Activated CD4-positive, alpha-beta T cell treated with anti-CD3 and anti-CD28 coated beads for 36 hours (primary cell): ENCODE measurements around the gene GSTM3. TPM values are rescaled to one million over a fixed set of nuclear protein-coding genes. Genes with fewer than 3 reads are reported as not detected.

ENCODE experiments used
- ATAC-seq: fragments of 200-7000 bp; cut with Tn5 transposase; one replicate; pipeline ENCODE4 v1.10.0; 2021; ENCODE audit warnings: mild to moderate bottlenecking, moderate library complexity
- CTCF ChIA-PET: fragments of 350-600 bp; sonication (Branson Sonifier 250); formaldehyde crosslinking; loops from one replicate; lab custom pipeline; 2021; ENCODE audit warnings: antibody characterized with exemption; lab: Charles Lee
- POLR2A ChIA-PET: fragments of 350-600 bp; sonication (Branson Sonifier 250); formaldehyde crosslinking; loops from one replicate; lab custom pipeline; 2021; ENCODE audit warnings: antibody characterized with exemption, inconsistent platforms; lab: Charles Lee
- DNase-seq: peaks from one replicate; pipeline ENCODE4 v3.0.0-alpha.2; 2020
- H3K27ac Mint-ChIP-seq: one replicate; pipeline ENCODE4 v1.8.0; 2021; ENCODE audit warnings: mixed read lengths
- H3K27me3 Mint-ChIP-seq: one replicate; pipeline ENCODE4 v1.8.0; 2021; ENCODE audit warnings: mixed read lengths
- H3K36me3 Mint-ChIP-seq: one replicate; pipeline ENCODE4 v1.8.0; 2021; ENCODE audit warnings: low read depth, mixed read lengths
- H3K4me1 Mint-ChIP-seq: one replicate; pipeline ENCODE4 v1.8.0; 2021; ENCODE audit warnings: mixed read lengths
- H3K4me3 Mint-ChIP-seq: one replicate; pipeline ENCODE4 v1.8.0; 2021; ENCODE audit warnings: mild to moderate bottlenecking, moderate library complexity, mixed read lengths
- H3K9me3 Mint-ChIP-seq: one replicate; pipeline ENCODE4 v1.8.0; 2021; ENCODE audit warnings: low read depth, mixed read lengths
- intact Hi-C, 2 experiments: fragments of 100-400 bp; cut with DNase I in 1 of 2; cut with micrococcal nuclease in 1 of 2; formaldehyde crosslinking; loops; one replicate each; pipeline versions ENCODE4 v1.14.2 to v1.15.1; 2022 to 2024; cut with DNase I, micrococcal nuclease
- total RNA-seq, 2 experiments: library from RNA; stranded (reverse); gene quantifications; one replicate each; pipeline ENCODE4 v1.2.3, GENCODE V29; 2021

GSTM3 gene
- total RNA-seq, 2 experiments from 2014 or later: 47.6 to 49.1 TPM

DNA sequence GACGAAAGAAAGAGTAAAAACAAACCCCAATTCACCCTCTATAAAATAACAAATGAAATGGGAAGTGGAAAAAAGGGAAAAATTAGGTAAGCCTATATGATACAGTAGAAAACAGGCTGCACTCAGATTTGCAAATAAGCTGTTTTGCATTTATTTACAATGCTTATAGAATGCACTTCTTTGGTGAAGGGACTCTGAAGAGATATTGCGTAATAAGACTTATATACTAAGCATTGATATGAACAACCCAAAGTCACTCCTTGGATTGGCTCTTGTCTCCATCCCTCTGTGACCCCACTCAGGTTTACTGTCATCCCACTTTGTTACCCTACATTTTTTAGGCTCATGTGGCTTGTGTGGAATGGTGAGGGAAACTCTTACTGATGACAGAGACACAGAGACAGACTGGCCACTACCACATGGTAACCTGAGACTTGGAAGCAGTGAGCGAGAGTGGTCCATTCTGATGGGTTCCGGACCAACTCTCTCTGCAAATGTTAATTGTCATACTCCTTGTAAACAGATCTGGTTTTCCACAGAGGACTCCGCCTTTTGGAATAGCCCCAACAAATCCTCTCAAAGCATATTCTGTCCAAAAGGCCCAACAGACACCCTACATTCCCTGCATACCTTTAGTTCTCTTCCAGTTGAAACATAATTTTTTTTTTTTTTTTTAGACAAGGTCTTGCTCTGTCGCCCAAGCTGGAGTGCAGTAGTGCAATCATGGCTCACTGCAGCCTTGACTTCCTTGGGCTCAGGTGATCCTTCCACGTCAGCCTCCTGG is 17.7 kb downstream of the GSTM3 start:
- H3K4me3 Mint-ChIP-seq: no peak overlapping the region
- intact Hi-C loops: no loop called here
- H3K27ac Mint-ChIP-seq: no peak overlapping the region
- H3K27me3 Mint-ChIP-seq: no peaks in the 10 kb centered on the region
- no peaks in the 10 kb centered on the region for H3K9me3 Mint-ChIP-seq
- CTCF ChIA-PET: interaction anchor here (0.7 kb wide), 1 partner anchor 220 kb away, joined by 4 read pairs; no protein-coding TSS in a partner anchor
- no peak for ATAC-seq
- POLR2A ChIA-PET: no interaction called here
- no peak for DNase-seq
- peaks cover 4% of the 10 kb centered on the region for H3K4me1 Mint-ChIP-seq
- no peaks in the 10 kb centered on the region for H3K36me3 Mint-ChIP-seq

- H3K9me3 Mint-ChIP-seq: no peaks in the 10 kb centered on the region
- DNase-seq (no peak), ATAC-seq (no peak)
- H3K27ac Mint-ChIP-seq: no peak overlapping the region
- ChIA-PET CTCF (no interaction called here), POLR2A (no interaction called here)
- H3K4me1 Mint-ChIP-seq: peaks cover 4% of the 10 kb centered on the region
- H3K36me3 Mint-ChIP-seq: no peaks in the 10 kb centered on the region
- intact Hi-C loops: no loop called here
- no peaks in the 10 kb centered on the region for H3K27me3 Mint-ChIP-seq
- H3K4me3 Mint-ChIP-seq: no peak overlapping the region
These were observed 18.9 kb downstream of the GSTM3 start for GRCh38 chr1:109721971-109722370.

GRCh38 chr1:109721042-109721441 is 19.8 kb downstream of the GSTM3 start:
- Mint-ChIP-seq H3K4me1 (peaks cover 4% of the 10 kb centered on the region), H3K9me3 (no peaks in the 10 kb centered on the region), H3K36me3 (no peaks in the 10 kb centered on the region), H3K4me3 (no peak overlapping the region), H3K27ac (no peak overlapping the region), H3K27me3 (no peaks in the 10 kb centered on the region)
- intact Hi-C loops: no loop called here
- ATAC-seq: no peak
- POLR2A ChIA-PET: no interaction called here
- no peak for DNase-seq
- CTCF ChIA-PET: interaction anchor here (1.4 kb wide), 1 partner anchor 81 kb away, joined by 3 read pairs; no protein-coding TSS in a partner anchor

GRCh38 chr1:109719337-109719837 is 21.5 kb downstream of the GSTM3 start:
- peaks cover 4% of the 10 kb centered on the region for H3K4me1 Mint-ChIP-seq
- ATAC-seq: peak; percentile 58
- peaks cover 2% of the 10 kb centered on the region for H3K27me3 Mint-ChIP-seq
- intact Hi-C loops: no loop called here
- H3K9me3 Mint-ChIP-seq: no peaks in the 10 kb centered on the region
- ChIA-PET POLR2A (no interaction called here), CTCF (interaction anchor here (1.0 to 1.5 kb wide), 2 partner anchors 55 to 68 kb away, joined by 3 to 5 read pairs; no protein-coding TSS in a partner anchor)
- no peak overlapping the region for H3K4me3 Mint-ChIP-seq
- H3K36me3 Mint-ChIP-seq: no peaks in the 10 kb centered on the region
- H3K27ac Mint-ChIP-seq: no peak overlapping the region
- DNase-seq: no peak

DNA sequence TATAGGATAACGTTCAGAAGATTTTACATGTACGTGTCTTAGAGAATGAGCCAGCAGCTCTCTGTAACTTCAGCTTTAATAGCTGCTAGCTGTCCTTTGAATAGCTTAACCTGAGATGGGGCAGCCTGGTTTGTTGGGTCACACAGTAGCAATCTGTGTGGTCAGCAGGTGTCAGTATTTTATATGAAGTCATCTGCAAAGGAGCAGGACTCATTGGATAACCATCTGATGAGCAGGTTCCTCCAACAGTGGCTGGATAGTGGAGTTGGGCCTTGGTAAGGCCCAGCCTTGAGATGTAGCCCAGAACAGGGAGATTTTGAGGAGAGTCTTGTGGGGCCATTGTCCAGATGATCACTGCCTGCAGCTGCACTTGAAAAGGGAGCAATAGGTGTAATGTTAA is 22.3 kb downstream of the GSTM3 start:
- peaks cover 4% of the 10 kb centered on the region for H3K4me1 Mint-ChIP-seq
- ATAC-seq: no peak
- no peak overlapping the region for H3K4me3 Mint-ChIP-seq
- intact Hi-C loops: no loop called here
- no peak for DNase-seq
- no peaks in the 10 kb centered on the region for H3K36me3 Mint-ChIP-seq
- no peaks in the 10 kb centered on the region for H3K9me3 Mint-ChIP-seq
- ChIA-PET POLR2A (no interaction called here), CTCF (interaction anchor here (1.5 kb wide), 1 partner anchor 56 kb away, joined by 5 read pairs; no protein-coding TSS in a partner anchor)
- peaks cover 3% of the 10 kb centered on the region for H3K27me3 Mint-ChIP-seq
- no peak overlapping the region for H3K27ac Mint-ChIP-seq

- ChIA-PET CTCF (interaction anchor here (1.5 to 1.7 kb wide), 2 partner anchors 16 to 57 kb away, joined by 4 to 5 read pairs; no protein-coding TSS in a partner anchor), POLR2A (interaction anchor here (0.5 kb wide), 1 partner anchor 18 kb away, joined by 3 read pairs; no protein-coding TSS in a partner anchor)
- peaks cover 4% of the 10 kb centered on the region for H3K4me1 Mint-ChIP-seq
- no peak overlapping the region for H3K27ac Mint-ChIP-seq
- intact Hi-C loops: no loop called here
- H3K9me3 Mint-ChIP-seq: no peaks in the 10 kb centered on the region
- no peaks in the 10 kb centered on the region for H3K36me3 Mint-ChIP-seq
- H3K27me3 Mint-ChIP-seq: peaks cover 5% of the 10 kb centered on the region
- ATAC-seq (no peak), DNase-seq (no peak)
- no peak overlapping the region for H3K4me3 Mint-ChIP-seq
These were observed 23.1 kb downstream of the GSTM3 start for GRCh38 chr1:109717729-109718128.

- CTCF ChIA-PET: interaction anchor here (0.6 to 1.7 kb wide), 2 partner anchors 17 to 55 kb away, joined by 3 to 4 read pairs; no protein-coding TSS in a partner anchor
These were observed 24.2 kb downstream of the GSTM3 start for GRCh38 chr1:109716570-109717090.

DNA sequence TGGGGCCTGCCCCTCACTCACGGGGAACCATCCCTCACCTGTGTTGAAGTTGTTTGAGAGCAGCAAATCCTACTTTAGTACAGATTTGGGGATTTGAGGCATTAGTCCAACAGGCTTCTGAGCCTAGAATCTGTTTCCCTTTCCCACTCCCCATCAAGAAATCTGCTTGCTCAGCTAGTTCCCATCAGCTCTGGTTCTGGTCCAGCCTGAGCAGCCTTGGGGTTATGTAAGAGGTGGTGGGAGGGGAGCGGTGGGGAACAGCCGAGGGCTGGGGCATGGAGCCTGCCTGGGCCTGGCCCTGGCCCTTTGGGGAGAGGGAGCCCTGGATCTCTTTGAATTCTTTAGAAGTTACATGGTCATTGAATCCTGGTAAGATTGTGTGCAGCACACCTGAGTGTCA is 24.7 kb downstream of the GSTM3 start:
- no peaks in the 10 kb centered on the region for H3K36me3 Mint-ChIP-seq
- ChIA-PET POLR2A (interaction anchor here (0.7 kb wide), 1 partner anchor 81 kb away, joined by 4 read pairs; no protein-coding TSS in a partner anchor), CTCF (interaction anchor here (0.6 kb wide), 1 partner anchor 56 kb away, joined by 3 read pairs; no protein-coding TSS in a partner anchor)
- no peak overlapping the region for H3K27ac Mint-ChIP-seq
- intact Hi-C loops: no loop called here
- ATAC-seq (no peak), DNase-seq (no peak)
- peaks cover 5% of the 10 kb centered on the region for H3K27me3 Mint-ChIP-seq
- no peak overlapping the region for H3K4me3 Mint-ChIP-seq
- peaks cover 4% of the 10 kb centered on the region for H3K4me1 Mint-ChIP-seq
- no peaks in the 10 kb centered on the region for H3K9me3 Mint-ChIP-seq

More at GRCh38 chr1:109716570-109717090, 24.2 kb downstream of the GSTM3 start:
- no peaks in the 10 kb centered on the region for H3K9me3 Mint-ChIP-seq
- peaks cover 4% of the 10 kb centered on the region for H3K4me1 Mint-ChIP-seq
- H3K27me3 Mint-ChIP-seq: peaks cover 5% of the 10 kb centered on the region
- POLR2A ChIA-PET: interaction anchor here (0.7 kb wide), 1 partner anchor 80 kb away, joined by 4 read pairs; no protein-coding TSS in a partner anchor
- intact Hi-C loops: no loop called here
- H3K36me3 Mint-ChIP-seq: no peaks in the 10 kb centered on the region
- DNase-seq (no peak), ATAC-seq (no peak)
- no peak overlapping the region for H3K4me3 Mint-ChIP-seq
- H3K27ac Mint-ChIP-seq: no peak overlapping the region

DNA sequence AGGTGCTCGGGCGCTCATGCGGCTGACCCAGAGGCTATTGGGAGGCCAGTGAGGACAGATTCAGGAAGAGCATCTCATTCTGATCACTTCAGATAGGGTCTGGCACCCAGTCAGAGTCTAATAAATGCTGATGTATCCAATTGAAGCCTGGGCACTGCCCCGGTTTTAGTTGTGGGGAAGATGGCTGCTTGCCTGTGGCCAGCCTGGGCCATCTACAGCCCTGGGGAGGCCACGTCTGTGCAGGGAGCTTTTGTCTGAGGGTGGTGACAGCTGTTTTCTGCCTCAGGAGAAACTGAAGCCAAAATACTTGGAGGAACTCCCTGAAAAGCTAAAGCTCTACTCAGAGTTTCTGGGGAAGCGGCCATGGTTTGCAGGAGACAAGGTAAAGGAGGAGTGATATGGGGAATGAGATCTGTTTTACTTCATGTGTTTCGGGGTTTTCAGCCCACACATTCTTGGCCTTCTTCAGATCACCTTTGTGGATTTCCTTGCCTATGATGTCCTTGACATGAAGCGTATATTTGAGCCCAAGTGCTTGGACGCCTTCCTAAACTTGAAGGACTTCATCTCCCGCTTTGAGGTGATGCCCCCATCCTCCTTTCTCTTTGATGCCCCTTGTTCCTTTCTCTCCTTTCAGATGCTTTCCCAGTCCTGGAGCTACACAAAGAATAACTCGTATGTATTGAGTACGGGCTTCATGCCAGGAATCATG is 26.0 kb downstream of the GSTM3 start:
- Mint-ChIP-seq H3K27me3 (peaks cover 5% of the 10 kb centered on the region), H3K4me3 (no peak overlapping the region), H3K4me1 (peaks cover 4% of the 10 kb centered on the region), H3K27ac (no peak overlapping the region), H3K9me3 (no peaks in the 10 kb centered on the region), H3K36me3 (no peaks in the 10 kb centered on the region)
- intact Hi-C loops: no loop called here
- no peak for DNase-seq
- ChIA-PET CTCF (interaction anchor here (0.6 kb wide), 1 partner anchor 896 kb away, joined by 3 read pairs; no protein-coding TSS in a partner anchor), POLR2A (no interaction called here)
- ATAC-seq: no peak

DNA sequence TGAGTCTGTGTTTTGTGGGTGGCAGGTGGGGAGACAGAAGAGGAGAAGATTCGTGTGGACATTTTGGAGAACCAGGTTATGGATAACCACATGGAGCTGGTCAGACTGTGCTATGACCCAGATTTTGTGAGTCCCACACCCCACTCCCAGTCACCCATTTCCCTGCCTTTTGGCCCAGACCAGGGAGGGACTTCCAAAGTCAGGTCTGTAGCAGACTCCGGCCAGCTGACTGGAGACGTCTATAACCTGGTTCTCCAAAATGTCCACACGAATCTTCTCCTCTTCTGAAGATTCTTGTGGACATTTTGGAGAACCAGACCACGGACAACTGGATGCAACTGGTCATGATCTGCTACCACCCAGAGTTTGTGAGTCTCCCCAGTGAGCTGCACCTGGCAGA is 27.2 kb downstream of the GSTM3 start:
- H3K36me3 Mint-ChIP-seq: peaks cover 3% of the 10 kb centered on the region
- no peak overlapping the region for H3K27ac Mint-ChIP-seq
- H3K4me3 Mint-ChIP-seq: no peak overlapping the region
- intact Hi-C loops: no loop called here
- ChIA-PET POLR2A (no interaction called here), CTCF (interaction anchor here (0.7 kb wide), 1 partner anchor 71 kb away, joined by 3 read pairs; no protein-coding TSS in a partner anchor)
- H3K27me3 Mint-ChIP-seq: peaks cover 5% of the 10 kb centered on the region
- ATAC-seq (no peak), DNase-seq (no peak)
- H3K9me3 Mint-ChIP-seq: peaks cover 2% of the 10 kb centered on the region
- no peaks in the 10 kb centered on the region for H3K4me1 Mint-ChIP-seq

- POLR2A ChIA-PET: no interaction called here
- peak; percentile 16 for ATAC-seq
These were observed 28.4 kb downstream of the GSTM3 start for GRCh38 chr1:109712321-109712864.

More at GRCh38 chr1:109712321-109712864, 28.4 kb downstream of the GSTM3 start:
- Mint-ChIP-seq H3K4me1 (no peaks in the 10 kb centered on the region), H3K4me3 (no peak overlapping the region), H3K9me3 (peaks cover 10% of the 10 kb centered on the region), H3K27ac (no peak overlapping the region), H3K36me3 (peaks cover 11% of the 10 kb centered on the region), H3K27me3 (peaks cover 5% of the 10 kb centered on the region)
- CTCF ChIA-PET: no interaction called here
- intact Hi-C loops: no loop called here
- DNase-seq: no peak
